Keratinocyte (primary cell): ENCODE results near the gene PTPRD. TPM values are rescaled to one million over a fixed set of nuclear protein-coding genes. Genes with fewer than 3 reads are reported as not detected.

ENCODE experiments used
- DNase-seq: peaks from one replicate; pipeline ENCODE4 v3.0.0-alpha.2; 2011; ENCODE audit warnings: low read depth, missing footprints, low spot score
- FAIRE-seq: peaks from 2 replicates; lab custom pipeline; 2011; peaks lifted over from hg19 to GRCh38; lab: Jason Lieb, UNC
- H2AFZ ChIP-seq: 2 replicates; pipeline ENCODE4 v1.6.0; 2012; ENCODE audit warnings: low read length, control low read depth, inconsistent platforms; ENCODE audit not compliant: control insufficient read depth
- H3K27ac ChIP-seq: 2 replicates; pipeline ENCODE4 v1.5.1; 2011; ENCODE audit warnings: low read length; ENCODE audit not compliant: control insufficient read depth, insufficient read depth
- H3K27me3 ChIP-seq: 3 replicates; pipeline ENCODE4 v1.6.0; 2011; ENCODE audit warnings: low read length; ENCODE audit not compliant: control insufficient read depth, insufficient read depth; ENCODE audit errors: extremely low read depth
- H3K36me3 ChIP-seq, 2 experiments: 2 replicates in 1 of 2; 3 replicates in 1 of 2; pipeline ENCODE4 v1.5.1; 2011; ENCODE audit warnings: low read length in 2 of 2, mild to moderate bottlenecking in 1 of 2; ENCODE audit not compliant: control insufficient read depth in 2 of 2, insufficient read depth in 2 of 2; ENCODE audit errors: extremely low read depth in 1 of 2
- H3K4me1 ChIP-seq: 3 replicates; pipeline ENCODE4 v1.5.1; 2011; ENCODE audit warnings: low read length; ENCODE audit not compliant: control insufficient read depth, insufficient read depth; ENCODE audit errors: extremely low read depth
- H3K4me2 ChIP-seq: 3 replicates; pipeline ENCODE4 v1.6.0; 2011; ENCODE audit warnings: low read depth, low read length; ENCODE audit not compliant: control insufficient read depth, insufficient read depth; ENCODE audit errors: extremely low read depth
- H3K4me3 ChIP-seq, 3 experiments: fragments of 200-600 bp in 1 of 3; sonication (generic) in 1 of 3; 2 replicates in 2 of 3; 3 replicates in 1 of 3; pipeline ENCODE4 v1.5.1; 2011 to 2016; ENCODE audit warnings: low read length in 3 of 3, mild to moderate bottlenecking in 3 of 3, control low read depth in 2 of 3, inconsistent platforms in 1 of 3, low read depth in 1 of 3, mixed read lengths in 1 of 3, mixed run types in 1 of 3, moderate library complexity in 1 of 3; ENCODE audit not compliant: control insufficient read depth in 2 of 3, insufficient read depth in 2 of 3; ENCODE audit errors: extremely low read depth in 1 of 3
- H3K79me2 ChIP-seq: 2 replicates; pipeline ENCODE4 v1.6.0; 2012; ENCODE audit warnings: low read length; ENCODE audit not compliant: control insufficient read depth, insufficient read depth
- H3K9ac ChIP-seq: 3 replicates; pipeline ENCODE4 v1.6.0; 2011; ENCODE audit warnings: low read length; ENCODE audit not compliant: control insufficient read depth, insufficient read depth; ENCODE audit errors: extremely low read depth
- H3K9me1 ChIP-seq: 3 replicates; pipeline ENCODE4 v1.6.0; 2011; ENCODE audit warnings: low read length; ENCODE audit not compliant: control insufficient read depth, insufficient read depth; ENCODE audit errors: extremely low read depth
- H3K9me3 ChIP-seq: 2 replicates; pipeline ENCODE4 v1.5.1; 2012; ENCODE audit warnings: low read depth, low read length; ENCODE audit not compliant: control insufficient read depth
- H4K20me1 ChIP-seq: 3 replicates; pipeline ENCODE4 v1.6.0; 2011; ENCODE audit warnings: low read length; ENCODE audit not compliant: control insufficient read depth, insufficient read depth; ENCODE audit errors: extremely low read depth
- EZH2 ChIP-seq: IDR thresholded peaks from one replicate; pipeline ENCODE4 v1.6.1; 2012; ENCODE audit warnings: inconsistent platforms, mild to moderate bottlenecking, low read length, moderate library complexity
- dilution Hi-C: fragments of 300-500 bp; cut with MboI; formaldehyde crosslinking; loops from one replicate; pipeline ENCODE4 v1.7.0; 2020; ENCODE audit warnings: low sequenced_read_pairs; ENCODE audit not compliant: extremely low pct_ligation_motif_present
- polyA plus RNA-seq, 5 experiments: library from polyadenylated mRNA; depleted of rRNA in 3 of 5; stranded (reverse) in 3 of 5; stranded (forward) in 1 of 5; unstranded in 1 of 5; fragments of >200 nt; gene quantifications; 1 replicate in 1 of 5; 2 replicates in 3 of 5; 3 replicates in 1 of 5; pipeline versions ENCODE4 v1.2.1 to v1.2.3, GENCODE V29; 2011 to 2012; ENCODE audit warnings: missing spikeins in 2 of 5, low read depth in 1 of 5, low replicate concordance in 1 of 5
- TF ChIP-seq, protein P1 (sequence below), 3 experiments: IDR thresholded peaks in 1 of 3; conservative IDR thresholded peaks in 1 of 3; optimal IDR thresholded peaks in 1 of 3; 2 replicates in 2 of 3; 3 replicates in 1 of 3; pipeline versions ENCODE3 to v1.5.1; 2011; ENCODE audit warnings: low read length in 3 of 3, mild to moderate bottlenecking in 3 of 3, moderate library complexity in 2 of 3, control low read depth in 1 of 3, inconsistent platforms in 1 of 3; ENCODE audit not compliant: insufficient read depth in 2 of 3; ENCODE audit errors: extremely low read depth in 1 of 3

The PTPRD gene
- polyA plus RNA-seq, 1 donor (not counting 4 experiments of a cell fraction or from before 2014, with no cell fraction given) = 0.10 TPM

DNA sequence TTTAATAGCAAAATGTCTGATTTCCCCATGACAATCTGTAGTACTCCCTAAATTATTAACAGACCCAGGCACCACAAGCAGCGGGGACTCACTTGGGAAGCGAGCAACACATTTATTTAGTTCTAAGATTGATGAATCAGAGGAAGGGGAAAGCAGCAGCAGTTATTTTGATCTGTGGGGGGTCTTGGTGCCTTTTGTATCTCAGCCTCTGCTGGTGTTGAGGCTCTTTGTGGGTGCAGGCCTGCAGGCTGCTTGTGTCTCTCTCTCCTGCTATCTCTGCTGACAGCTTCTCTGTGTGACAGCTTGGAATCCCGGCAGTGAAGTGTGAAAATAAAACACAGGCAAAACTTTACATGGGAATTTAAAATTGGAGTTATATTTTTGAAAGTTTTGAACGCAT, 1935.1 kb downstream of the PTPRD start:
- TF ChIP-seq, protein P1, sequence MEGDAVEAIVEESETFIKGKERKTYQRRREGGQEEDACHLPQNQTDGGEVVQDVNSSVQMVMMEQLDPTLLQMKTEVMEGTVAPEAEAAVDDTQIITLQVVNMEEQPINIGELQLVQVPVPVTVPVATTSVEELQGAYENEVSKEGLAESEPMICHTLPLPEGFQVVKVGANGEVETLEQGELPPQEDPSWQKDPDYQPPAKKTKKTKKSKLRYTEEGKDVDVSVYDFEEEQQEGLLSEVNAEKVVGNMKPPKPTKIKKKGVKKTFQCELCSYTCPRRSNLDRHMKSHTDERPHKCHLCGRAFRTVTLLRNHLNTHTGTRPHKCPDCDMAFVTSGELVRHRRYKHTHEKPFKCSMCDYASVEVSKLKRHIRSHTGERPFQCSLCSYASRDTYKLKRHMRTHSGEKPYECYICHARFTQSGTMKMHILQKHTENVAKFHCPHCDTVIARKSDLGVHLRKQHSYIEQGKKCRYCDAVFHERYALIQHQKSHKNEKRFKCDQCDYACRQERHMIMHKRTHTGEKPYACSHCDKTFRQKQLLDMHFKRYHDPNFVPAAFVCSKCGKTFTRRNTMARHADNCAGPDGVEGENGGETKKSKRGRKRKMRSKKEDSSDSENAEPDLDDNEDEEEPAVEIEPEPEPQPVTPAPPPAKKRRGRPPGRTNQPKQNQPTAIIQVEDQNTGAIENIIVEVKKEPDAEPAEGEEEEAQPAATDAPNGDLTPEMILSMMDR (optimal IDR thresholded peaks at IDR 0.05 in 1 of 3, IDR thresholded peaks at IDR 0.05 in 1 of 3, conservative IDR thresholded peaks at IDR 0.05 in 1 of 3; ENCODE audit: extremely low read depth in 1 of 3, insufficient read depth in 2 of 3, low read length in 3 of 3) = no peak
- no peak for TF ChIP-seq EZH2
- Histone ChIP-seq H3K9me3 (no peaks in the 10 kb centered on the region), H3K4me2 (no peak overlapping the region), H3K79me2 (no peaks in the 10 kb centered on the region), H3K27me3 (no peaks in the 10 kb centered on the region), H3K36me3 (no peaks in the 10 kb centered on the region), H3K4me3 (no peak overlapping the region), H3K4me1 (no peaks in the 10 kb centered on the region), H4K20me1 (no peaks in the 10 kb centered on the region), H2AFZ (no peak overlapping the region), H3K9me1 (no peaks in the 10 kb centered on the region), H3K9ac (no peak overlapping the region), H3K27ac (no peak overlapping the region)
- dilution Hi-C loops = no loop called here
- DNase-seq (no peak), FAIRE-seq (no peak)

- dilution Hi-C loops = no loop called here
- no peaks in the 10 kb centered on the region for H3K27me3 ChIP-seq
- H3K4me1 ChIP-seq = no peaks in the 10 kb centered on the region
- DNase-seq (no peak), FAIRE-seq (no peak)
- no peaks in the 10 kb centered on the region for H3K9me1 ChIP-seq
- TF ChIP-seq, protein P1 (optimal IDR thresholded peaks at IDR 0.05 in 1 of 3, IDR thresholded peaks at IDR 0.05 in 1 of 3, conservative IDR thresholded peaks at IDR 0.05 in 1 of 3; ENCODE audit: extremely low read depth in 1 of 3, insufficient read depth in 2 of 3, low read length in 3 of 3) = no peak
- TF ChIP-seq EZH2 = no peak
- H4K20me1 ChIP-seq = no peaks in the 10 kb centered on the region
- H3K79me2 ChIP-seq = no peaks in the 10 kb centered on the region
- H3K27ac ChIP-seq = no peak overlapping the region
- no peaks in the 10 kb centered on the region for H3K36me3 ChIP-seq
- H3K4me2 ChIP-seq = no peak overlapping the region
- H3K4me3 ChIP-seq = no peak overlapping the region
- no peak overlapping the region for H2AFZ ChIP-seq
- H3K9me3 ChIP-seq = no peaks in the 10 kb centered on the region
- no peak overlapping the region for H3K9ac ChIP-seq
These were observed 1938.3 kb downstream of the PTPRD start for GRCh38 chr9:8674536-8674935.
